HEK293 (cell line): Measurements from ENCODE around the gene KDM5D.

Experiments
- CTCF ChIA-PET: fragments of 350-600 bp; formaldehyde crosslinking; extraction: SDS; loops from one replicate; lab custom pipeline; 2021; ENCODE audit warnings: antibody characterized with exemption; lab: Yijun Ruan, JAX
- POLR2A ChIA-PET: fragments of 300-600 bp; formaldehyde crosslinking; extraction: SDS; loops from one replicate; lab custom pipeline; 2020; ENCODE audit warnings: antibody characterized with exemption, inconsistent platforms; lab: Yijun Ruan, JAX
- H3K27ac ChIP-seq: fragments of 200-500 bp; sonication (Bioruptor generic); 2 replicates; pipeline ENCODE4 v1.5.1; 2014; ENCODE audit warnings: low read depth, low read length, control low read depth, inconsistent platforms; ENCODE audit errors: extremely low read depth
- H3K36me3 ChIP-seq, 2 experiments: fragments of 200-500 bp in 1 of 2; sonication (Bioruptor generic) in 1 of 2; 1 replicate in 1 of 2; 2 replicates in 1 of 2; pipeline ENCODE4 v1.5.1; 2014 to 2017; ENCODE audit warnings: inconsistent platforms in 2 of 2, low read length in 2 of 2; ENCODE audit not compliant: control insufficient read depth in 2 of 2, insufficient read depth in 1 of 2
- H3K4me1 ChIP-seq: fragments of 200-500 bp; sonication (Bioruptor generic); 2 replicates; pipeline ENCODE4 v1.5.1; 2014; ENCODE audit warnings: mild to moderate bottlenecking, low read length, inconsistent platforms; ENCODE audit not compliant: control insufficient read depth, insufficient read depth
- H3K4me3 ChIP-seq: 2 replicates; pipeline ENCODE4 v1.5.1; 2011; ENCODE audit warnings: low read depth, mild to moderate bottlenecking, control low read depth, low read length, moderate library complexity
- H3K9me3 ChIP-seq: fragments of 200-500 bp; sonication (Bioruptor generic); 2 replicates; pipeline ENCODE4 v1.5.1; 2014; ENCODE audit warnings: low read depth, low read length, inconsistent platforms; ENCODE audit not compliant: control insufficient read depth, insufficient read depth
- HOXC10 ChIP-seq: sonication (generic); formaldehyde crosslinking; IDR thresholded peaks from 2 replicates; pipeline ENCODE4 v1.8.1; 2023; ENCODE audit warnings: mild to moderate bottlenecking, missing genetic modification reagents
- KLF1 ChIP-seq: fragments of 450-650 bp; formaldehyde crosslinking; IDR thresholded peaks from 2 replicates; pipeline ENCODE4 v1.5.1; 2016; ENCODE audit warnings: missing biosample characterization, missing genetic modification characterization
- KLF16 ChIP-seq: fragments of 450-650 bp; formaldehyde crosslinking; IDR thresholded peaks from 2 replicates; pipeline ENCODE4 v1.5.1; 2017; ENCODE audit warnings: missing biosample characterization, missing genetic modification characterization
- PRDM10 ChIP-seq: fragments of 450-650 bp; formaldehyde crosslinking; IDR thresholded peaks from 2 replicates; pipeline ENCODE4 v1.5.1; 2016; ENCODE audit warnings: missing biosample characterization, missing genetic modification characterization
- PRDM4 ChIP-seq: fragments of 450-650 bp; formaldehyde crosslinking; IDR thresholded peaks from 2 replicates; pipeline ENCODE4 v1.5.1; 2017; ENCODE audit warnings: missing biosample characterization, missing genetic modification characterization
- REPIN1 ChIP-seq: fragments of 450-650 bp; formaldehyde crosslinking; IDR thresholded peaks from 2 replicates; pipeline ENCODE4 v1.5.1; 2017; ENCODE audit warnings: missing biosample characterization, missing genetic modification characterization, low read depth
- SCRT1 ChIP-seq: fragments of 450-650 bp; formaldehyde crosslinking; IDR thresholded peaks from 2 replicates; pipeline ENCODE4 v1.5.1; 2016; ENCODE audit warnings: missing biosample characterization, missing genetic modification characterization, borderline replicate concordance
- SCRT2 ChIP-seq: fragments of 450-650 bp; formaldehyde crosslinking; IDR thresholded peaks from 2 replicates; pipeline ENCODE4 v1.5.1; 2016; ENCODE audit warnings: missing biosample characterization, missing genetic modification characterization
- WT1 ChIP-seq: fragments of 450-650 bp; formaldehyde crosslinking; IDR thresholded peaks from 2 replicates; pipeline ENCODE4 v1.5.1; 2016; ENCODE audit warnings: missing biosample characterization, missing genetic modification characterization
- ZBTB26 ChIP-seq: fragments of 450-650 bp; formaldehyde crosslinking; optimal IDR thresholded peaks from 2 replicates; pipeline ENCODE3; 2016; ENCODE audit warnings: missing biosample characterization, mild to moderate bottlenecking, missing genetic modification characterization
- ZBTB6 ChIP-seq: fragments of 450-650 bp; formaldehyde crosslinking; IDR thresholded peaks from 2 replicates; pipeline ENCODE4 v1.5.1; 2017; ENCODE audit warnings: missing biosample characterization, missing genetic modification characterization
- ZIC2 ChIP-seq: fragments of 450-650 bp; formaldehyde crosslinking; IDR thresholded peaks from 2 replicates; pipeline ENCODE4 v1.5.1; 2016; ENCODE audit warnings: missing biosample characterization, missing genetic modification characterization
- ZNF114 ChIP-seq: fragments of 450-650 bp; formaldehyde crosslinking; IDR thresholded peaks from 2 replicates; pipeline ENCODE4 v1.5.0; 2017; ENCODE audit warnings: missing biosample characterization, missing genetic modification characterization
- ZNF148 ChIP-seq: fragments of 450-650 bp; formaldehyde crosslinking; IDR thresholded peaks from 2 replicates; pipeline ENCODE4 v1.5.0; 2017; ENCODE audit warnings: missing biosample characterization, missing genetic modification characterization, borderline replicate concordance
- ZNF2 ChIP-seq: fragments of 450-650 bp; formaldehyde crosslinking; IDR thresholded peaks from 2 replicates; pipeline ENCODE4 v1.5.1; 2016; ENCODE audit warnings: missing biosample characterization, missing genetic modification characterization
- ZNF223 ChIP-seq: fragments of 450-650 bp; formaldehyde crosslinking; IDR thresholded peaks from 2 replicates; pipeline ENCODE4 v1.5.1; 2016; ENCODE audit warnings: missing biosample characterization, missing genetic modification characterization
- ZNF266 ChIP-seq: fragments of 450-650 bp; formaldehyde crosslinking; IDR thresholded peaks from 2 replicates; pipeline ENCODE4 v1.5.1; 2016; ENCODE audit warnings: missing biosample characterization, missing genetic modification characterization, low read depth
- ZNF362 ChIP-seq: fragments of 450-650 bp; formaldehyde crosslinking; IDR thresholded peaks from 2 replicates; pipeline ENCODE4 v1.5.1; 2016; ENCODE audit warnings: missing biosample characterization, missing genetic modification characterization
- ZNF404 ChIP-seq: fragments of 450-650 bp; formaldehyde crosslinking; IDR thresholded peaks from 2 replicates; pipeline ENCODE4 v1.5.1; 2017; ENCODE audit warnings: missing biosample characterization, missing genetic modification characterization
- ZNF560 ChIP-seq: fragments of 450-650 bp; formaldehyde crosslinking; IDR thresholded peaks from 2 replicates; pipeline ENCODE4 v1.5.1; 2017; ENCODE audit warnings: missing biosample characterization, missing genetic modification characterization, borderline replicate concordance
- ZNF621 ChIP-seq: fragments of 450-650 bp; formaldehyde crosslinking; IDR thresholded peaks from 2 replicates; pipeline ENCODE4 v1.5.1; 2017; ENCODE audit warnings: missing biosample characterization, missing genetic modification characterization
- ZNF658 ChIP-seq: fragments of 450-650 bp; formaldehyde crosslinking; IDR thresholded peaks from 2 replicates; pipeline ENCODE4; 2016; ENCODE audit warnings: missing biosample characterization, missing genetic modification characterization
- ZNF670 ChIP-seq: fragments of 450-650 bp; formaldehyde crosslinking; IDR thresholded peaks from 2 replicates; pipeline ENCODE4 v1.5.1; 2016; ENCODE audit warnings: missing biosample characterization, missing genetic modification characterization, low read depth
- ZNF843 ChIP-seq: fragments of 450-650 bp; formaldehyde crosslinking; IDR thresholded peaks from 2 replicates; pipeline ENCODE4 v1.5.1; 2016; ENCODE audit warnings: missing biosample characterization, missing genetic modification characterization

The KDM5D gene

GRCh38 chrY:19768375-19768774 is 23.8 kb upstream of the KDM5D start (continued):
- TF ChIP-seq ZNF560 (tag by site-specific recombination) (no peak), ZIC2 (tag by site-specific recombination) (no peak), ZNF404 (tag by site-specific recombination) (no peak), HOXC10 (CRISPR knock-in tag) (no peak)

- Histone ChIP-seq H3K36me3 (no peaks in the 10 kb centered on the region), H3K27ac (no peak overlapping the region), H3K4me1 (no peaks in the 10 kb centered on the region), H3K4me3 (no peak overlapping the region), H3K9me3 (no peaks in the 10 kb centered on the region)
- ChIA-PET POLR2A (no interaction called here), CTCF (no interaction called here)
- TF ChIP-seq ZBTB6 (tag by site-specific recombination) (no peak), KLF16 (tag by site-specific recombination) (no peak), ZNF843 (no peak), ZNF658 (no peak), REPIN1 (tag by site-specific recombination) (no peak), SCRT1 (tag by site-specific recombination) (no peak), ZNF266 (tag by site-specific recombination) (no peak), ZNF670 (tag by site-specific recombination) (no peak), ZNF114 (tag by site-specific recombination) (no peak), ZNF362 (tag by site-specific recombination) (no peak), PRDM10 (no peak), ZNF223 (tag by site-specific recombination) (no peak), ZNF621 (no peak)
Observed at GRCh38 chrY:19743331-19743730, 1.2 kb downstream of the KDM5D start.

GRCh38 chrY:19742153-19742552 is 2.4 kb downstream of the KDM5D start:
- no peak for TF ChIP-seq ZNF148 (tag by site-specific recombination)
- TF ChIP-seq PRDM4 (tag by site-specific recombination) = no peak
- no peak for TF ChIP-seq ZBTB26
- no peak for TF ChIP-seq WT1 (tag by site-specific recombination)
- TF ChIP-seq SCRT2 (tag by site-specific recombination) = no peak
- no peak for TF ChIP-seq KLF1 (tag by site-specific recombination)
- TF ChIP-seq ZNF2 (tag by site-specific recombination) = no peak

More at GRCh38 chrY:19742153-19742552, 2.4 kb downstream of the KDM5D start:
- ChIA-PET CTCF (no interaction called here), POLR2A (no interaction called here)
- H3K9me3 ChIP-seq = no peaks in the 10 kb centered on the region
- no peaks in the 10 kb centered on the region for H3K4me1 ChIP-seq
- no peak overlapping the region for H3K4me3 ChIP-seq
- no peaks in the 10 kb centered on the region for H3K36me3 ChIP-seq
- no peak overlapping the region for H3K27ac ChIP-seq
